ENCODE data around the gene SEMA3E. TPM values are rescaled to one million over a fixed set of nuclear protein-coding genes. Genes with fewer than 3 reads are reported as not detected.

SEMA3E gene
- total and polyA plus RNA-seq, 7 donors, result 0.04 to 0.46 (median 0.27) TPM

- Histone ChIP-seq H3K27ac (no peak overlapping the region), H3K27me3 (ENCODE audit: insufficient read depth in 3 of 3, low read length in 2 of 3) (no peaks in the 10 kb centered on the region), H3K4me1 (no peaks in the 10 kb centered on the region), H3K36me3 (ENCODE audit: insufficient read depth in 1 of 2, low read depth in 1 of 2) (no peaks in the 10 kb centered on the region), H3K9me3 (no peaks in the 10 kb centered on the region), H3K4me3 (no peak overlapping the region)
- TF ChIP-seq CTCF (IDR thresholded peaks at IDR 0.05), result no peak
- intact Hi-C loops (cut with DNase I), result no loop called here
- ATAC-seq, result no peak
- no peak for DNase-seq
- 76 to 91% (median 81%) methylated on average over 2 of the region's 2 CpGs for WGBS, 3 donors
These were observed 324.3 kb downstream of the SEMA3E start for GRCh38 chr7:83324596-83324995.

- Histone ChIP-seq H3K9me3 (no peaks in the 10 kb centered on the region), H3K4me1 (no peaks in the 10 kb centered on the region), H3K4me3 (no peak overlapping the region), H3K27ac (no peak overlapping the region), H3K36me3 (ENCODE audit: insufficient read depth in 1 of 2, low read depth in 1 of 2) (no peaks in the 10 kb centered on the region), H3K27me3 (ENCODE audit: insufficient read depth in 3 of 3, low read length in 2 of 3) (no peaks in the 10 kb centered on the region)
- intact Hi-C loops (cut with DNase I), result no loop called here
- ATAC-seq, result no peak
- no peak for TF ChIP-seq CTCF (IDR thresholded peaks at IDR 0.05)
- no peak for DNase-seq
- WGBS, 3 donors, result 84 to 89% (median 86%) methylated on average over 1 of the region's 1 CpG
These were observed 327.9 kb downstream of the SEMA3E start for GRCh38 chr7:83321011-83321410.

- H3K27me3 ChIP-seq (ENCODE audit: insufficient read depth in 3 of 3, low read length in 2 of 3), result no peaks in the 10 kb centered on the region
- no peak for TF ChIP-seq CTCF (IDR thresholded peaks at IDR 0.05)
- DNase-seq (no peak), ATAC-seq (no peak)
- 79 to 85% (median 81%) methylated on average over 1 of the region's 1 CpG for WGBS, 3 donors
- H3K4me1 ChIP-seq, result no peaks in the 10 kb centered on the region
- no peaks in the 10 kb centered on the region for H3K9me3 ChIP-seq
- intact Hi-C loops (cut with DNase I), result no loop called here
- no peaks in the 10 kb centered on the region for H3K36me3 ChIP-seq (ENCODE audit: insufficient read depth in 1 of 2, low read depth in 1 of 2)
- no peak overlapping the region for H3K4me3 ChIP-seq
- no peak overlapping the region for H3K27ac ChIP-seq
These were observed 335.0 kb downstream of the SEMA3E start for GRCh38 chr7:83313931-83314330.

All from psoas muscle (tissue), 8 donors.